SK-N-SH treated with all-trans-retinoic acid at 6 μM for 48 hours (cell line): ENCODE measurements around the gene LCAT.

Source experiments
- ATAC-seq: fragments of 200-7000 bp; cut with Tn5 transposase; 3 replicates; pipeline ENCODE4 v1.9.1; 2020; ENCODE audit warnings: mild to moderate bottlenecking, moderate library complexity
- ARNTL ChIP-seq: fragments of 450-650 bp; formaldehyde crosslinking; IDR thresholded peaks from 2 replicates; pipeline ENCODE4 v1.5.0; 2020; ENCODE audit warnings: low read depth, mild to moderate bottlenecking, moderate library complexity, borderline replicate concordance
- BACH2 ChIP-seq: fragments of 250-450 bp; sonication (Bioruptor Pico); IDR thresholded peaks from 2 replicates; pipeline ENCODE4 v1.9.0; 2021; ENCODE audit warnings: mild to moderate bottlenecking, borderline replicate concordance
- ESRRG ChIP-seq: fragments of 250-450 bp; sonication (Bioruptor Pico); IDR thresholded peaks from 2 replicates; pipeline ENCODE4 v1.6.1; 2021; ENCODE audit warnings: mild to moderate bottlenecking
- ISL1 ChIP-seq: fragments of 250-450 bp; sonication (Bioruptor Pico); IDR thresholded peaks from 2 replicates; pipeline ENCODE4 v2.1.2; 2022; ENCODE audit warnings: mild to moderate bottlenecking, moderate library complexity
- OSR1 ChIP-seq: fragments of 250-450 bp; sonication (Bioruptor Pico); IDR thresholded peaks from 2 replicates; pipeline ENCODE4 v1.8.0; 2022; ENCODE audit warnings: moderate library complexity, mild to moderate bottlenecking, inconsistent platforms
- PPARA ChIP-seq: fragments of 250-450 bp; sonication (Bioruptor Pico); IDR thresholded peaks from 2 replicates; pipeline ENCODE4 v1.5.0; 2020; ENCODE audit warnings: mild to moderate bottlenecking, borderline replicate concordance
- RARB ChIP-seq: fragments of 250-450 bp; sonication (Bioruptor Pico); IDR thresholded peaks from 2 replicates; pipeline ENCODE4 v1.8.0; 2021; ENCODE audit warnings: mild to moderate bottlenecking, moderate library complexity
- SNAI2 ChIP-seq: fragments of 250-450 bp; sonication (Bioruptor Pico); IDR thresholded peaks from 2 replicates; pipeline ENCODE4 v1.5.0; 2020; ENCODE audit warnings: mild to moderate bottlenecking, moderate library complexity
- TCF4 ChIP-seq: fragments of 250-450 bp; sonication (Bioruptor Pico); IDR thresholded peaks from 2 replicates; pipeline ENCODE4 v1.8.0; 2021; ENCODE audit warnings: mild to moderate bottlenecking, moderate library complexity, borderline replicate concordance
- TOX ChIP-seq: fragments of 250-450 bp; sonication (Bioruptor Pico); IDR thresholded peaks from 2 replicates; pipeline ENCODE4 v1.8.0; 2021; ENCODE audit warnings: mild to moderate bottlenecking, moderate library complexity, borderline replicate concordance
- ZC3H10 ChIP-seq: fragments of 250-450 bp; sonication (Bioruptor Pico); IDR thresholded peaks from 2 replicates; pipeline ENCODE4 v1.5.1; 2021; ENCODE audit warnings: mild to moderate bottlenecking, moderate library complexity
- ZFP3 ChIP-seq: fragments of 250-450 bp; sonication (Bioruptor Pico); IDR thresholded peaks from 2 replicates; pipeline ENCODE4 v1.5.0; 2020; ENCODE audit warnings: mild to moderate bottlenecking, moderate library complexity
- ZNF565 ChIP-seq: fragments of 450-650 bp; formaldehyde crosslinking; conservative IDR thresholded peaks from 2 replicates; pipeline ENCODE4 v1.5.0; 2020; ENCODE audit warnings: low read depth, mild to moderate bottlenecking, moderate library complexity
- ZNF70 ChIP-seq: fragments of 450-650 bp; formaldehyde crosslinking; IDR thresholded peaks from 2 replicates; pipeline ENCODE4 v1.5.0; 2020; ENCODE audit warnings: mild to moderate bottlenecking, moderate library complexity
- ZNF8 ChIP-seq: fragments of 450-650 bp; formaldehyde crosslinking; IDR thresholded peaks from 2 replicates; pipeline ENCODE4 v1.5.0; 2020; ENCODE audit warnings: mild to moderate bottlenecking, moderate library complexity
- TF ChIP-seq, protein P1 (sequence below): fragments of 250-450 bp; sonication (Bioruptor Pico); IDR thresholded peaks from 2 replicates; pipeline ENCODE4 v1.5.1; 2020; ENCODE audit warnings: low read depth, mild to moderate bottlenecking, moderate library complexity
- TF ChIP-seq, protein P2 (sequence below): fragments of 250-450 bp; sonication (Bioruptor Pico); IDR thresholded peaks from 2 replicates; pipeline ENCODE4 v1.8.0; 2020; ENCODE audit warnings: mild to moderate bottlenecking, moderate library complexity, borderline replicate concordance

LCAT gene

DNA sequence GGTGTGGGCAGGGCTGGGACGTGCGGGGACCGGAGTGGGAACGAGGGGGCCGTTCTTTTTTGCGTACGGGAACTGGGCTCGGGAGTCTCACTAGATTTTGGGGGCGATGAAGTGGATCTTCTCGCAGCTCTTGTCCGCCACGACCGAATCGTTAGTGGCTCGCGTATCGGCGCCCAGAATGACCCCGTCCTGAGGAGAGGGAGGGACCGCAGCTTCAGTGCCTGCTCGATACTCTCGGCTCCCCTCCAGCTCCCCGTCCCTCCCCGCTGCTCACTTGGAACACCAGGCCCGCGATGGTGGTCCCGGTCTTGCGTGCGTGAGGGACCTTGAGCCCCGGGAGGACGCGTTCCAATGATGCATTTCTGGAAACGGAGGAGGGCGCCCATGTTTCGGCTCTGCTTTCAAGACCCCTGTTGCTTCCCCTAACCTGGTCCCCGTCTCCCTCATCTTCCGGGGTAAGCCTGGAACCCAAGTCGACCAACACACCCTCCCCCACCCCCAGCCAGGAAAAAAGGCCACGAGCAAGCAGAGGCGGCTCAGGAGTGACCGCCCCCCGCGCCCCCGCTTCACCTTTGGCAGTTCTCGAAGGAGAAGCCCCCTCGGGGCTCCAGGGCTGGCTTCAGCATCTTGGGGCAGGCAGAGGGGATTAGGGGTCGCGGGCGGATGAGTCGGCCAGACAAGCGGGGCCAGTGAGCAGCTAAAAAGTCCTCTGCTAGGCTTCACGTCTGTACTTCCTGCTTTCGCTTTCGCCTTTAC is 7.6 kb downstream of the LCAT start, which contains the start of gene PSMB10:
Gene PSMB10, minus strand, starts transcription at position 727 of the 756 bp plus-strand sequence. Its CDS starts 101 bp downstream, at position 626.
- TF ChIP-seq, protein P1, sequence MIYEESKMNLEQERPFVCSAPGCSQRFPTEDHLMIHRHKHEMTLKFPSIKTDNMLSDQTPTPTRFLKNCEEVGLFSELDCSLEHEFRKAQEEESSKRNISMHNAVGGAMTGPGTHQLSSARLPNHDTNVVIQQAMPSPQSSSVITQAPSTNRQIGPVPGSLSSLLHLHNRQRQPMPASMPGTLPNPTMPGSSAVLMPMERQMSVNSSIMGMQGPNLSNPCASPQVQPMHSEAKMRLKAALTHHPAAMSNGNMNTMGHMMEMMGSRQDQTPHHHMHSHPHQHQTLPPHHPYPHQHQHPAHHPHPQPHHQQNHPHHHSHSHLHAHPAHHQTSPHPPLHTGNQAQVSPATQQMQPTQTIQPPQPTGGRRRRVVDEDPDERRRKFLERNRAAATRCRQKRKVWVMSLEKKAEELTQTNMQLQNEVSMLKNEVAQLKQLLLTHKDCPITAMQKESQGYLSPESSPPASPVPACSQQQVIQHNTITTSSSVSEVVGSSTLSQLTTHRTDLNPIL (CRISPR knock-in tag): 0 out of 2 replicates have a peak, but pooled peaks have one; percentile 37
- TF ChIP-seq PPARA (CRISPR knock-in tag): no peak
- ATAC-seq: peak; percentile 44

DNA sequence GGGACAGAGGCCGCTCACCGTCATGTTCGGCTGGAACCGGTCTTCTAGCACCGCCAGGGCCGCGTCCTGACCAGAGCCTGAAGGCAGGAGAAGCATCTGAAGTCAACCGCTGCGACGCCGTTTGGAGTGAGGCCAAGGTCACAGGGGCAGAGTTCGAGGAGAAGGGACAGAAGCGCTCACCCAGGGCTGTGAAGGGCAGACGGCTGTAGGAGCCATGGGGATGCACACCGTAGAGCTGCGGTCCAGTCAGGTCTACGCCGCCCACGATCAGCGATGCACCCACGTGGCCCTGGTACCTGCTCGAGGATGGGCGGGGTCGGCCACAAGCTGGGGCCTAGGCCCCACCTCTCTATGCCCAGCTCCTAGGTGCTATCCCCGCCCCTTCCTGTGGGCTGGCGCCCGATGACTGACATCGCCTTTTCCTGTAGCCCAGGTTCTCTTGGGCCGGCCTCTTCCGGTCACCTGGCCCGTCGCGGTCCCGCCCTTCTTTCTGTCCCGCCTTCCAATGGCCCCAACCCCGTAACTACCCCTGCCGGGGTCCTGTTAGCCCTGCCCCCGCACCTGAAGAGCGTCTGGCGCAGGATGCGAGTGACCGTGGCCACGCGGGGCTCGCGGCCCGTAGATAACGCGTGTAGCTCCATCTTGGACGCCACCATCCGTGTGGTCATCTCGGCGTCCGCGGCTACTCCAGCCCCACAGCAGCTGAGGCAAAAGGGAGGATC is 8.4 kb downstream of the LCAT start:
- ATAC-seq: peak; percentile 92
- no peak for TF ChIP-seq TCF4 (CRISPR knock-in tag)
- no peak for TF ChIP-seq ARNTL (CRISPR knock-in tag)
- TF ChIP-seq, all 23 proteins: peak for 0

DNA sequence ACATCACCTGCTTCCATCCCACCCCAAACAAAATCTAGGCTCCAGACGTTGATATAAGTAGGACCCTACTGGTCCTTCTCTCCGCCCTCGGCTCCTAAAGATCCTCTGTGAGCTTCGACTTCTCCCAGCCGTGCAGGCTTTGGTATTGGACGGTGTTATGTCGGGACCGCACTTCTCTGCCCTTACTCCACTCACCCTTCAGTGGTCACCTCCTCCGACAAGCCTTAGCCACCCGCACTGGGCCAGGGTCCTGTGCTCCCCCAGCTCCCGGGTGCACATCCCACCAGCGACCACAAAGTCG is 8.9 kb downstream of the LCAT start:
- peak; percentile 13 for ATAC-seq
- TF ChIP-seq ZNF565 (CRISPR knock-in tag) (no peak), TCF4 (CRISPR knock-in tag) (no peak), ZC3H10 (no peak), ISL1 (CRISPR knock-in tag) (no peak), PPARA (CRISPR knock-in tag) (no peak), OSR1 (no peak), ZNF70 (CRISPR knock-in tag) (no peak), ESRRG (CRISPR knock-in tag) (no peak), BACH2 (CRISPR knock-in tag) (no peak), SNAI2 (CRISPR knock-in tag) (no peak)
- TF ChIP-seq, protein P2, sequence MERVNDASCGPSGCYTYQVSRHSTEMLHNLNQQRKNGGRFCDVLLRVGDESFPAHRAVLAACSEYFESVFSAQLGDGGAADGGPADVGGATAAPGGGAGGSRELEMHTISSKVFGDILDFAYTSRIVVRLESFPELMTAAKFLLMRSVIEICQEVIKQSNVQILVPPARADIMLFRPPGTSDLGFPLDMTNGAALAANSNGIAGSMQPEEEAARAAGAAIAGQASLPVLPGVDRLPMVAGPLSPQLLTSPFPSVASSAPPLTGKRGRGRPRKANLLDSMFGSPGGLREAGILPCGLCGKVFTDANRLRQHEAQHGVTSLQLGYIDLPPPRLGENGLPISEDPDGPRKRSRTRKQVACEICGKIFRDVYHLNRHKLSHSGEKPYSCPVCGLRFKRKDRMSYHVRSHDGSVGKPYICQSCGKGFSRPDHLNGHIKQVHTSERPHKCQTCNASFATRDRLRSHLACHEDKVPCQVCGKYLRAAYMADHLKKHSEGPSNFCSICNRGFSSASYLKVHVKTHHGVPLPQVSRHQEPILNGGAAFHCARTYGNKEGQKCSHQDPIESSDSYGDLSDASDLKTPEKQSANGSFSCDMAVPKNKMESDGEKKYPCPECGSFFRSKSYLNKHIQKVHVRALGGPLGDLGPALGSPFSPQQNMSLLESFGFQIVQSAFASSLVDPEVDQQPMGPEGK (CRISPR knock-in tag): no peak

DNA sequence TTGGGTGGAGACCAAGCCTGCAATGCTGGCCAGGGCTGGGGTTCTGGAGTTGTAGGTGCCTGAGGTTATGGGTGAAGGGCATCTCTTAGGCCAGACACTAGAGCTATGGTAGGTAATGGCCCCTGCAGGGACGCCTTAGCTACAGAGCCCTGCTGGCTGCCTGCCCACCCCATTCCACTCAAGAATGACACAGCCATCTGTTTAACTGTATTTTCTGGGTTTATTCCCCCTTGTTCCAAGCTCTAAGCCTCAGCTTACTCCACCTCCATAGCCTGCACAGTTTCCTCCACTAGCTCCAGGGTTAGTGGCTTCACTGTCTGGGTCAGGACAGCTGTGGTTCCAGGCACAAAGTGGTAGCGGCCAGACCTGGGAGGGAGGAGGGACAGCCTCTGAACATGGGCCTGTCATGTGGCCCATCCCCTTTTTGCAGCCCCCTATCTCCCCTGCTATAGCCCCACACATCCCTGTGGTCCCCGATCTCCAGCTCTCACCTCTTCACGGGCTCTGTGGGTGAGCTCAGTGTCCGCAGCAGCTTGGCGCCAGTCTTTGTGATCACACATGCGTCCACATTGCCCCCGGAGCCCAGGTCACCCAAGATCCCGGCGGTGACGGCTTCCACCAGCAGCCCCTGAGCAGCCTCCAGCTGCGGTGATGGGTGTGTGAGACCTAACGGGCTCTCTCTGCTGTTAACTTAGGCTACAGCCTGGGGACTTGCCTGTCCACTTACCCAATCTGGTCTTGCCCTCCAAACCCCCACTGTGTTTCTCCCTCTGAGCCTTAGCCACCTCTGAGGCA is 9.4 kb downstream of the LCAT start:
- ATAC-seq: peak; percentile 11
- no peak for TF ChIP-seq ZNF565 (CRISPR knock-in tag)
- TF ChIP-seq, protein P1 (CRISPR knock-in tag): no peak
- TF ChIP-seq BACH2 (CRISPR knock-in tag): no peak
- TF ChIP-seq ARNTL (CRISPR knock-in tag): no peak
- TF ChIP-seq TOX (CRISPR knock-in tag): no peak
- TF ChIP-seq ZFP3: no peak
- TF ChIP-seq RARB (CRISPR knock-in tag): no peak
- TF ChIP-seq ZC3H10: no peak
- no peak for TF ChIP-seq ZNF8
- no peak for TF ChIP-seq ESRRG (CRISPR knock-in tag)
- TF ChIP-seq, all 23 proteins: peak for 0

DNA sequence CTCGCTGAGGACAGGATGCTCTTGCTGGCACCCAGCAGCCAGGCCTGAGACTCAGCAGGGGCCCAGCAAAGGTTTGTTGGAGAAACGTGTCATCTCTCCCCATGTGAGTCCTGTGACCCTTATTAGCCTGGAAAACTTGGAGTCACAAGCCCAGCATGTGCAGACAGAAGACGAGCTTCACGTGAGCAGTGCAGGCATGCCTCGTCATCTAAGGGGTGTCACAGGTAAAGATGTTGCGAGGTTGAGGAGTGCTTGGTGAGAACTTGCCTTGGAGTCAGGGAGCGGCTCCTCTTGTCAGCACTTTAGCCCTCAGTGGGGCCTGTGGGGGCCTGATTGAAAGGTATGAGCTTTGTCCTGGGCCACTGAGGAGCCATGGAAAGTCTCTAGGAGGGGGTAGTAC is 10.1 kb downstream of the LCAT start:
- TF ChIP-seq BACH2 (CRISPR knock-in tag): no peak
- TF ChIP-seq, protein P1 (CRISPR knock-in tag): no peak
- TF ChIP-seq, all 23 proteins: peak for 0
- ATAC-seq: no peak
